GM19452 (cell line): Measurements from ENCODE around the gene EGFR.
"Not testable (repeated sequence)": the region's sequence is repeated elsewhere in the genome, so short reads cannot be mapped to it uniquely, and the experiment has no call there.

Experiments
- ATAC-seq: cut with Tn5 transposase; IDR thresholded peaks from one replicate; pipeline ENCODE4 v1.9.1; 2021; ENCODE audit not compliant: unreplicated experiment

The EGFR gene

GRCh38 chr7:55034776-55035175 lies 16.0 kb downstream of the EGFR start:
- ATAC-seq: no peak

- ATAC-seq: not testable (repeated sequence)
Measured at GRCh38 chr7:55035410-55035809, 16.6 kb downstream of the EGFR start.

GRCh38 chr7:55036950-55037736 lies 18.3 kb downstream of the EGFR start:
- ATAC-seq: no peak

- ATAC-seq: no peak
Measured at GRCh38 chr7:55043691-55044370, 25.0 kb downstream of the EGFR start.

- ATAC-seq: no peak
Measured at GRCh38 chr7:55044371-55044717, 25.5 kb downstream of the EGFR start.

GRCh38 chr7:55044791-55045190 lies 26.0 kb downstream of the EGFR start:
- ATAC-seq: no peak

- no peak for ATAC-seq
Measured at GRCh38 chr7:55046582-55047342, 27.9 kb downstream of the EGFR start.

- ATAC-seq: no peak
Measured at GRCh38 chr7:55048221-55048859, 29.5 kb downstream of the EGFR start.

- no peak for ATAC-seq
Measured at GRCh38 chr7:55050281-55050680, 31.5 kb downstream of the EGFR start.

- ATAC-seq: no peak
Measured at GRCh38 chr7:55052081-55052480, 33.3 kb downstream of the EGFR start.

GRCh38 chr7:55052741-55053427 lies 34.1 kb downstream of the EGFR start:
- no peak for ATAC-seq

- no peak for ATAC-seq
Measured at GRCh38 chr7:55053651-55054571, 35.1 kb downstream of the EGFR start.

- ATAC-seq: no peak
Measured at GRCh38 chr7:55054758-55055157, 35.9 kb downstream of the EGFR start.

GRCh38 chr7:55055479-55055878 lies 36.7 kb downstream of the EGFR start:
- ATAC-seq: no peak

- no peak for ATAC-seq
Measured at GRCh38 chr7:55056068-55056467, 37.3 kb downstream of the EGFR start.

GRCh38 chr7:55056577-55057480 lies 38.0 kb downstream of the EGFR start:
- ATAC-seq: no peak

GRCh38 chr7:55058314-55058713 lies 39.5 kb downstream of the EGFR start:
- ATAC-seq: no peak

- no peak for ATAC-seq
Measured at GRCh38 chr7:55059021-55059420, 40.2 kb downstream of the EGFR start.

- ATAC-seq: no peak
Measured at GRCh38 chr7:55060085-55060484, 41.3 kb downstream of the EGFR start.
